OCI-M1 (cell line): ENCODE results near the gene RASSF4.

ENCODE experiments used
- DNase-seq: peaks from one replicate; lab custom pipeline; 2025; lab: John Stamatoyannopoulos, UW

The RASSF4 gene

DNA sequence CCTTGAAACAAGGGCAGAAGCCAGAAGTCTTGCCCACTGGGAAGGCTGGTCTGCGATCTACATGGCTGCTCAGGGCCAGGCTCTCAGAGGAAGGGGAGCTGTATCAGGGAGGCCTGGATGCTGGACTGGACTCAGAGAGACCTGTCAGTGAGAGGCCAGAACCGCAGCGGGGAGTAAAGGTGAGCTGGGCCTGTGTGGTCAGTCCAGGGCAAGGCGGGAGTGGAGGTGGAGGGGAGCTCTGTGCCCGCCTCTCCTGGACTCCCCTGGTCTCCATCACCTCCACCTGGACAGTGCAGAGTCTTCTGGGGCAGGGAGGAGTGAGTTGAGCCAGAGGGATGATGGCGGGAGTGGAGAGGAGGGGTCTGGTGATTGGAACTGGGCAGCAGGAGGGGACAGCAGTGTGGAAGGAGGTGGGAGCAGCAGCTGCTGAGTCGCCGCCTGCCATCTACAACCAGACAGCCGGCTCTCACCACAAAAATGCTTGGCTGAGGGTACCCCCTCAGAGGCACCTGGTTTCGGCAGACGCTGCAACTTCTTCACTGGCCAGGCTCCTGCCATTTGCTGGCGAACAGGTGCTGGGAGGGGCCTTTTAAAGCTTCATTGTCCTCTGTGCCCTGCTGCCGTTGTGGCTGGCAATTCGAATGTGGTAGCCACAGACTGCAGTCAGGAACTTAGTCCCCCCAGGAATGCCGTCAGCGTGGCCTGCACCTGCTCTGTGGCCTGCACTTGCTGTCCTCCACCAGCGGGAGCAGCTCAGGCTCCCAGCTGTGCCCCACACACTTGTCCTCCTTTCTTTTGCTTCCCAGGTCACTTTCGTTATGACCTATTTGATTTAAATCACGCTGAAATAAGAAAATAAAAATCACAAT lies 3.5 kb downstream of the RASSF4 start:
- peak; percentile 28 for DNase-seq

DNA sequence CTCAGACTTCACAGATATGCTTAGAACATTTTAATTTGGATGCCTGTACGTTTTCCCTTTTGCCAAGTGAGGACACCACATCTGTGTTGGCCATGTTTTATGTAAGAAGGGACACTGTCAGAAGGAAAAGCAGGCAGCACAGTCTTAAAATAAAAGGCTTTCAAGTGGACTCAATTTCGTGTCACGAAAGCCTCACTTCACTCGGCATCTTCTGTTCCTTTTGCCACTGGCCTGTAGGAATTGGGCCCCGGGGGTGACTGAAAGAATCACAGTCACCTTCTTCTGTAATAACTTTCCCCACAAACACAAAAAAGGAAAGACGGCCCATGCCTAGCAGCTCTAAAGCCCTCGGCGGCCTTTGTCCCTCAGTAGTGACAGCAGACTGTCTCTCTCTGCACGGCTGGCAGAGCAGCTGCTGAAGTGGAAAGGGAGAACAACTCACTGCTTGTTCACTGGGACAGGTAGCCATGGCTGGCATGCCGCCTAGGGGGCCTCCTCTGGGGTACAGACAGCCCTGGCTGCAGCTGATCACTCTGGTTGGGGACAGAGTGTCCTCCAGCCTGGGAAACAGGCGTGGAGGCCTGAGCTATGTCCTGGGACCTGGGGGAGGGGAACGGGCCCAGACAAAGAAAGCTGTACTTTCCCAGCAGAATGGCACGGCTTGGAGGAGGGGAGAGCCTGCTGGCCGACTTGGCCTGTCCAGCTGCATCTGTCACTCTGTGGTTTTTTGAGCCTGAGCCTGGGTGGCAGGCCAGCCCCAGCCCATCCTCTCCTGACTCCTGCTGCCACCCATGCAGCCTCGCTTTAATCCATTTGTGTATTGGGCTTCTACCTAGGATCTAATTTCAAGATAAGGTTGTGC lies 4.4 kb downstream of the RASSF4 start:
- DNase-seq: no peak

DNA sequence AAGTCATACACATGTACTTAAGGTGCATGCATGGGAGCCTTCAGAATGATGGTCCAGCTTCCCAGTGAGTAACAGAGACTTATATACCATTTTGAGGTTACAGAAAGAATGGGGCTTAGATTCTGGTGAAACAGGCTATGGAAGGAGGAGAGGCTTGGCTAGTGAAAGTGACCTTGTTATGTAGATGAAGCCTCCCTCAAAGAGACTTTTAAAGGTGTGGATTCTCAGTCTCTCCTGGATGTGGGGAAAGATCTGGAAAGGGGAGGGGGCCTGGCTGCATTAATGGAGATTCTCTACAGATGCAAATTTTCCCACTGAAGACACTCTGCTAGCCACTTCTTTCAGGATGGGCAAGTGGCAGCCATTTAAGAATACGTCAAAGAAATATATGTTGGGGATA lies 5.5 kb downstream of the RASSF4 start:
- DNase-seq: no peak

DNA sequence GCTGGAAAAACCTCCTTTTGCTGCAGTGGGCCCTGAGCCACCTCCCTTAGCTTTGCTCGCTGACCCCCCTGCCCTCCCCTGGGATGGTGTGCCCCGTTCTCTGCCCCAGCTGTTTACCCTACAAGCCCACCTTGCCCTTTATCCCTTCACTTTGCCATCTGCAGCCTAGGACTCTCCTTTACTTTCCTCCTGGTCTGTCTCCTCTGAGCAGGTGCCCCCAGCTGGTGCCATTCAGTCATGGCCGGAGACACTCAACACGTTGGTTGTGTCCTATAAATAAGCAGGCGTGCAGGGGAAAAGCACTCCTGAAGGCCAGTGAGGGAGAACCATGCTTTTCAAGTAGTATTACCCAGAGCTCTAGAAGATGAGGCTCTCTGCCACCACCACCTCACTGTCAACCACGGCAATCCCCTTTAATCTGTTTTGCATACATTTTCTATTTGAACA lies 6.1 kb downstream of the RASSF4 start:
- DNase-seq: no peak

DNA sequence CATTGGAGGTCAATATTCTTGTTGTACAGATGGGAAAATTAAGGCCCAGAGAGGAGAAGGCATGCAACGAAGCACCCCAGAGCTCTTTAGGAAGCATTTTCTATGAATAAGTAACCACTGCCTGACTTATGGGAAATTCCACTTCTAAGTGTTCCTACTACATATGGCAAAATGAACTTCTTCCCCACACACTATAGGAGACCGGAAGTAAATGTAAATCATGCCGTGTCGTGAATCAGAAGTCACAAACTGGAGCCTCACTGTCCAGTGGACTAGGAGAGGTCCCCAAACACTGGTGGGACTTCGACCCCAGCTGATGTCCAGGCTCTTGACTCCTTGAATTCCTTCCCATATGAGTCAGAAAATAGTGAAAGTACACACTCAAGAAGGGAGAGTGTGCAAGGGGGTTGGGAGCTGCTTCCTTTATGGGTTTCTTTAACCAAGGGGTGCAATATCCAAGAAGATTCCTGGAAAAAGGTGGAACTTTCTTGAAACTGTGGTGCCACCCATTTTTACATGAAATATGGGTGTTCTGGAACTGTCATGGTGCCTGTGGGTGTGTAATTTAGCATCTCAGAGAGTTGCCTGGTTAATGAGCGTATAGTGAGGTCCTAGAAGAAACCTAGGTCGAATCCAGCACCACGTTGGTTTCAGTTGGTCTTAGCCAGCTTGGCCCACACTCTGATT lies 6.7 kb downstream of the RASSF4 start:
- DNase-seq: no peak

DNA sequence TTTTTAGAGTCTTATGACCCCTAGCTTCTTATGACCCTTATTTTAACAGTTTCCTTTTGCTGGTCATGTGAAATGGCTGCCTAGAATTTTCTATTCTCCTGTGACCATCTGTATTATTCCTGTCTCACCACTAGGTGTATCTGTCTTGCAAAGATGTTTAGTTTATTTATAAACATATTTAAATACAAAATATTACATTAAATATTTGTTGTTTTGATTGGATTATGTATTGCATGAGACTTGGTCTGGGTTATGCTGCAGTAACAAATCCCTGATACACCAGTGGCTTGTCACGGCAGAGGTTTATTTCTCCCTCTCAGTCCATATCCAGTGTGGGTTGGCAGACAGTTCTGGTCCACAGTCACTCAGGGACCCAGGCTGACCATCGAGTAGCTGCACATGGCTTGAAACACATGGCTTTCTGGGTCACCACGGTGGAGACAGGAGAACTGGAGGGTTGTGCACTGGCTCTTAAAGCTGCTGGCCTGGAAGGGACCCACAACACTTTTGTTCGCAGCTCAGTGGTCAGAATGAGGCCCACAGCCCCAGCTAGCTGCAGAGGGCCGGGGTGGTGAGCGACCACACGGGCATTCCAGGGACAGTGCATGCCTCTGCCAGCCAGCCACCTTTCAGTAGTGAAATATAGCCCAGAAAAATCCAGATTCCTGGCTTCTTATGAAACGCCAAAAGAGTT lies 7.4 kb downstream of the RASSF4 start:
- peak; percentile 41 for DNase-seq

DNA sequence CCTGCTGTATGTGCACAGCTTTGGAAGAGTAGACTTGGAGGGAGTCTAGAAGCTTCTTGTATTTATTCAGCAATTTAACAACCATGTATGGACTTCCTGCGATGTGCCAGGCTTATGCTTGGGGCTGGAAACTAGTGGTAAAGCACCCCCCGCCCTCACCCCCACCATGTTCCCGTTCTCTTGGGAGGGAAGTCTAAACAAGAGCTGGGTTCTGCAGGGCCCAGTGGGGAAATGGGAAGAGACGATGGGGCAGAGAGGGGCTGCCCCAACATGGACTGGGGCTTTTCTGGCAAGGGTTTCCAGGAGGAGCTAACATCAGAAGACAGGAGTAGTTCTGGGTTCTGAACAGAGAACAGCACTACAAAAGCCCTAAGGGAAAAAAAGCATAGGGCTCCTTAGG lies 8.0 kb downstream of the RASSF4 start:
- DNase-seq: no peak

DNA sequence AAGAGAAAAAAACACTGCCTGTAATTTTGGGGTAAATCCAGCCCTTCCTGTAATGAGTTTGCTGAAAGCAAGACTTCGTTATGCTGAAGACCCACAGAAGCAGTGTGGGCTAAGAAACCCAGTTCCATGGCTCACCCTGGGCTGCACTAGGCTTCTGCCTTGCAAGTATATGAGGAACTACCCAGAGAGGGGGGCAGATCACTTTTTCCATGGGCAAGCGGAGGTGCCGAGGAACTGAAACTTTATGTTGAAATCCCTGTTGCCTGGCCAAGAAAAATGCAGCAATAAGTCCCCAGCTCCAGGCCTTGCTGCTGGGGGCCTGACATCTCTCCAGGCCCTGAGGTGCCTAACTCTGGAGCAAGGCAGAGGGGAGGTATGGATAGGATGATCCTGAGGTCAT lies 8.5 kb downstream of the RASSF4 start:
- peak; percentile 22 for DNase-seq

DNA sequence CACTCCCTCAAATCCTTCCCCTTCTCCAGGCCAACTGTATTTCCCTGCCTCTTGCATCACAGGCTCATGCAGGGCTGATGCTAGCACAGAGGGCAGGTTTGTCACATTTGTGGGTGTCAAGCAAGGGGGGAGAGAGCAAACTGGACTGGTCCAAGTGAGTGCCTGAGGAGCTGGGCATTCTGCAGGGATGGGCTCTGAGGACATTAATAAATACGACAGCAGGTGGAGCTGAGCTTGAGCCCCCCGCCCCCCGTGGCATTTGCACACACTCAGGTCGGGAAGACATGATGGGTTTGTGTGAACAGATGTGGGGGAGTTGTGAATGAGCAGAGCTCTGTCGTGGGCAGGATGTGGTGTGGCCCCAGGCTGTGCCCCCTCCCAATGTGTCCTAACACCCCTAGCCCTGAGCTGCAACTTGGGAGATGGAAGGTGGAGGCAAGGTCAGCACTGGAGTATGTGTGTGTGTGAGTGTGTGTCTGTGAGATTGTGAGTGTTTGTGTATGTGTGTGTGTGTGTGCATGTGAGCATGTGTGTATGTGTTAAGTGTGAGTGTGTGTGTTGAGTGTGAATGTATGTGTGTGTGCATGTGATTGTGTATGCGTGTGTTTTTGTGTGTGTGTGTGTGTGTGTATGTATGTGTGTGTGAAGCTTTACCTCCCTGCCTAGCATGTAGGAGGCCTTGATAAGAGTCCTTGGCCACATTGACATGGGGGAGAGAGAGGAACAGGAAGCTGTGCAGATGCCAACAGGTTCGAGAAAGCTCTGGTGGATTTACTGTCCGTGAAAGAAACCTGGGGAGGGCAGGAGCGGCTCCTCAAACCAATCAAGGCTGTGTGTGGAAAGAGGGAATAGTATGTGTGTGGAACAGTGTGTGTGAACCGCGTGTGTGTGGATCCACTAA lies 9.1 kb downstream of the RASSF4 start:
- DNase-seq: peak; percentile 16

DNA sequence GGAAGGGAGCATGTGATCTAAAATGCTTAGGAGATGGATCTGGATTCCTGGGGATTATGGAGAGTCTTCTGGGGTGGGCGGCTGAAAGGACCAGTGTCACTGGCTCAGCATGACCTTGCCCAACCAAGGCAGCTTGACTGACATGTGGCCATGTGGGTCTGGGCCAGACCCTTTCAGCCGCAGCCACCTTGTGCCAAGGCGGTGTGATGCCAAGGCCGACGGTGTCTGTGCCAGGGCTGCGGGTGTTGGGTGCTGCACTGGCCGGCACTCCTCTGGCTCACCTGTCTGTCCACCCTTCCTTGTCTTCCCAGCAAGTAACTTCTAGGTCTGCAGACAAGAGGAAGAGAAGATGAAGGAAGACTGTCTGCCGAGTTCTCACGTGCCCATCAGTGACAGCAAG lies 10.3 kb downstream of the RASSF4 start:
- DNase-seq: no peak

DNA sequence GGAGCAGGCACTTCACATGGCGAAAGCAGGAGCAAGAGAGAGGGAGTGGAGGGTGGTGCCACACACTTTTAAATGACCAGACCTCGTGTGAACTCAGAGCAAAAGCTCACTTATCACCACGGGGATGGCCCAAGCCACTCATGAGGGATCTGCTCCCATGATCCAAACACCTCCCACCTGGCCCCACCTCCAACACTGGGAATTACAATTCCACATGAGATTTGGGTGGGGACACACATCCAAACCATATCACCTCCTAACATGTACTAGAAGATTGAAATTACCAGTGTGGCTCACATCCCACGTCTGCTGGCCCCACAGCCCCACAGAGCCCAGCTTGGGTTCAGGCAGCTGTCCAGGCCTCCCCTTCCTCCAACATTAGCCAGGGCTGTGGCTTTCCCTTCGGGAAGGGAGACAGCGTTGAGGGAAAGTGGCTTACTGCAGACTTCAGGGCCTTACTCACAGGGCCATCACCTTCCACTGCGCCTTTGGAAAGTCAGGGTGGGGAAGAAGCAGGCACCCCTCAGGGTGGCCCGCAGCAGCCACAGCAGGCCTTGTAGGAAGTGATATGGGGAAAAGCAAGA lies 11.3 kb downstream of the RASSF4 start:
- no peak for DNase-seq

DNA sequence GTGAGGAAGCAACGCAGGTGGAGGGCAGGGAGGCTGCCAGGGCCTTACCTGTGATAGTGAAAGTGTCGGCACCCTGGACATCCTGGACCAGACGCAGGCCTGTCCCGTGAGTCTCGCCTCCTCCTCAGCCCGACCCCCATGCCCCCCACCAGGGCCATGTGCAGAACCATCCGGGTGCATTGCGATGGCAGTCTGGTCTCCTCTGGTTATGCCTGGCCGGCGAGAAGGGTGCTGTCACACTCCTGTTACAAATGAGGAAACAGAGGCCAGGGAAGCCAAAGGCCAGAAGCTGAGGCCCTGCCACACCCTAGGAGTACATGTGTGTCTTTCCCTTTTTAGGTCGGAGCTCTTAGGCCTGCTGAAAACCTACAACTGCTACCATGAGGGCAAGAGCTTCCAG lies 11.8 kb downstream of the RASSF4 start:
- no peak for DNase-seq

DNA sequence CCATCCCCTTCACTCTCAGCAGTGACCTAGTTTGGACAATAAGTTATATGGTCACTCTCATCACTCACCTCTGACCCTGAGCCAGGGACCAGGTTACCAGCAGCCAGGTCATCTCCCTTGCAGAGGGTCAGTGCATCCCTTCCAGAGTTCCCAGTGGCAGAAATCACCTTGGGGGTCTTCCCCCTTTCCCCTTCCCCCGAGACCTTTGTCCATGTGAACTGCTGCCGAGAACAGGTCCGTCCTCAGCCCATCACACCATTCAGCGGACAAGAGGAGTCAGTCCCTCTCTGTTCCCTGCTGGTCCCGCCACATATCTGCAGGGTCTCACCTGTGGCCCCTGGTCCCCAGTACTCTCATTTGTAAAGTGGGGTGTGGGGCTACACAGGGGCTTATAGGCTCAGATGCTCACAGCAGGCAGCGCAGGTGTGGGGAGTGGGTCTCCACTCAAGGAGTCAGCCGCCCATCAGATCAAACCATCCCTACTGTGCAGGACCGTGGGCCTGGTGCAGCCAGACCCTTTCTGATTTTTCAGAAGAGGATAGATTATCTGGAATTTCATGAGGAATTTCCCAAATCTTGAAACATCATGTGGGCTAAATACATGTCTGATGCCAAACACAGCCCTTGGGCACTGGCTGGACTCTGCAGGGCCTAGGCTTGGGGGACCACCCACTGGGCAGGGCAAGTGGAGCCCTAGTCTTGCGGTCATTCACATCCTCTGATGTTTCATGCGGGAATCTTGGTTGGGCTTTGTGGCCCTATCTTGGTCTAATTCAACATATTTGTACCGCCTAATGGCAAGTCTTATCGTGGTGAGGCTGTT lies 12.5 kb downstream of the RASSF4 start:
- no peak for DNase-seq

DNA sequence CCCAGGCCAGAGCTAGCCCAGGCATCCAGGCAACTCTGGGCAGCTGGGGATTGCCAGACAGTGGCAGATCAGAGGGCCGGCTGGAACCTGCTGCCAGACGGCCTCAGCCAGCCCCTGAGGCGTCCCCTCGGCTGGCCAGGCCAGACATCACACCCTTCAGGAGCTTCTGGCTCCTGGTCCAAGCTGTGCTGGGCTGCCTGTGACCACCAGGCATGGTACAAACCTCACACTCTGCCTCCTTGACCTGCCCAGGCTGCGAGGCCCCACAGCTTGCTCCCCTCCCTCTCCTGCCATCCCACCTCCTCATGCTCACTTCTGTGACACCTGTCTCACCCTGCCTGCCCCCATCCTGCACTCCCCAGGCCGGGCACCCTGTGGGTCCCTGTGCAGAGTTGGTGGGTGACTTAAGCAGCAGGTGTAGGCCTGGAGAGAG lies 13.3 kb downstream of the RASSF4 start:
- no peak for DNase-seq

DNA sequence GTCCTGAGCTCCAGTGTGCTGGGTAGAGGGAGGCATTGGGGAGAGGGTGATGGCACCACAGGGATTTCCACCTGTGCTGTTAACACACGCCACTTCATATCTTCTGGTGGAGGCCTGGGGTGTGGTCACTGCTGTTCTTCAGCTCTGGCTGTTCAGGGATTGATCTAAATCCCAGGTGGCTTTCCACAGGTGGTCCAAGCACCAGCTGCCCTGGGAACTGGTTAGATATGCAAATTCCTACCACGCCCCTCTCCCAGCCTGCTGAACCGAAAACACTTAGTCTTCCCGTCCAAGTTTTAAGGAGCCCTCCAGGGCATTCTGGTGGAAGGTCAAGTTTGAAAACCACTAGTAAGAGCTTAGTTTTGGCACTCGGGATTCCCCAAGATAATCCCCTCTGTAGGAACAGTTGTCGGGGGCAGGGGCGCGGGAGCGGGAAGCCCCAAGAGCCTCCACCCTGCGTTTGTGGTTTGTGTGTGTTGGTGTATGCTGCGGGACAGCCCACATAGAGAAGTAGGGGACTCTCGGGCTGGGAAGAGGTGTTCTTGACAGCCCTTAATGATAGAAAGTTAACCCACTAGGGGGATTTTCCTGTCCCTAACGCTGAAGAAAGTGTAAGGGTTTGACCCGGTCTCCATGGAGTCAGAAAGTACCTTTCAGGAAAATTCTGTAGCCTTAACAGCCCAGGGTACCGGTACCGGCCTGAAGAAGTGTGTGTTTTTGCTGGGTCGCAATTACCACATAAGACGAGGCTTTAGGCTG lies 13.9 kb downstream of the RASSF4 start:
- no peak for DNase-seq

DNA sequence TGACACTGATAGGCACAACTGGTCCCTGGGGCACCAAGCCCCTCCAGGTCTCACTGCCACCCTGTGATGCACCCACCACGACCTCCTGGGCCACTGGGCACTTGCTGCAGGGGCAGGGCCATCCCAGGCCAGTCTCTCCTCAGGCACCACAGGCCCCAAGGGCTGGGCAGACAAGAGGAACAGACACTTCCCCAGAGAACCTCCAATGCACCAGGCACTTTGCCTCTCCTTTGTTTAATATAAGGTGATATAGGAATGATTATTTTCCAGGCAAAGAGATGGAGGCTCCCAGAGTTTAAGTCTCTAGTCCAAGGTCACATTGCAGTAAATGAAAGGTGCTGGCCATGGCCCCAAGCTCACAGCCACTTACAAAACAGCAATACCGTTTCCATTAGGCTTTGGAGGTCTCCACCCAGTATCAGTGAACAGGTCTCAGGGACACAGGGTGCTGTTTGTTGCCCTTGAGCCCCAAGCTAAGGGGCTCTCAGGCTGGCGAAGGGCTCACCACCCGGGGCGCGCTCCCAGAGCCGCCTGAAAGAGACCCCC lies 14.6 kb downstream of the RASSF4 start:
- DNase-seq: no peak

DNA sequence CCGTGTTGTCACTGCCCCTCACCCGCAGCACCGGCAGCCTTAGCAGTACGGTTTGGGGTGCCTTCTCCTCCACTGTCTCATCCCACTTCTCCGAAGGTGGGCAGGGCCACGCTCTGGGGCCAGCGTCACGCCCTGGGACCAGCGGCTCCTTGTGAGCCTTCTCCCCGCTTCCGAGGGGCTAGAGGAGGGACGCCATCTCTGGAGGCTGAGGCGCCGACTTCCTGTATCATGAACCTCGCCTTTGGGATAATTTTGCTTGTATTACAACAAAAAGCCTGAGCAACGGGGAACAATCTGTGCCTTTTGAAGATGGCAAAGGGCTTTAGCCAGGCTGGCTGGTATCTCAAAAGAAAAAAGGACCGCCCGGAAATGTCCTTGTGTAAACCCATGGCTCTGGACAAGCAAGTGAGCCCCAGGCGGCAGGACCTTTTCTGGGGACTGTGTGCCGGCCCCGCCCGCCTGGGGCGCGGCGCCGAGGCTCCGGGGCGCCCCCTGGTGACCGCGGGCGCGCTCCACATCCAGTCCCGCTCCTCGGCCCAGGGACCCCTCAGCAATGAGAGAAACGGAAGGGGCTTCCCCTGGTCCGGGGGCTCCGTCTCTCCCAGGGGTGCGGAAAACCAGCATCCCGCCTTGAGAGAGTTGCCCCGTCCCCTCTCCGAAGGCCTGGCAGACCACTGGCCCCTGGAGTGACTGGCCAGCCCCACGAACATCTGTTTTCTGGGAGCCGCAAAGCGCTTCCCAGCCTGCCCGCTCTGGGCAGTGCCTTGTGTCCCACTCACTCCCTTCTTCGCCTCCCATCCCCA lies 15.2 kb downstream of the RASSF4 start:
- DNase-seq: peak; percentile 74
